Lung (tissue), 12 donors: ENCODE measurements around the gene APOBEC3G. TPM values are rescaled to one million over a fixed set of nuclear protein-coding genes. Genes with fewer than 3 reads are reported as not detected.

Source experiments
- ATAC-seq: fragments of 200-7000 bp; cut with Tn5 transposase; one replicate; pipeline ENCODE4 v1.9.1; 2020; ENCODE audit warnings: moderate number of reproducible peaks; ENCODE audit not compliant: insufficient read depth, low FRiP score
- DNase-seq, 3 donors: peaks; one replicate each; pipeline ENCODE4 v3.0.0-alpha.2; 2013 to 2017
- H3K27ac ChIP-seq, 2 donors: one replicate each; pipeline ENCODE4 v1.5.1; 2013; ENCODE audit warnings: mild to moderate bottlenecking in 2 of 2, moderate library complexity in 2 of 2, control low read depth in 1 of 2, inconsistent platforms in 1 of 2, low read depth in 1 of 2, low read length in 1 of 2
- H3K27me3 ChIP-seq, 3 donors: one replicate each; pipeline ENCODE4 v1.5.1; 2013; ENCODE audit warnings: low read length in 2 of 3; ENCODE audit not compliant: control insufficient read depth in 3 of 3, insufficient read depth in 3 of 3
- H3K36me3 ChIP-seq, 4 donors: one replicate each; pipeline ENCODE4 v1.5.1; 2013; ENCODE audit warnings: low read length in 4 of 4, mild to moderate bottlenecking in 1 of 4, moderate library complexity in 1 of 4; ENCODE audit not compliant: control insufficient read depth in 4 of 4, insufficient read depth in 4 of 4
- H3K4me1 ChIP-seq, 5 donors: one replicate each; pipeline ENCODE4 v1.5.1; 2013; ENCODE audit warnings: low read length in 5 of 5, mild to moderate bottlenecking in 2 of 5, moderate library complexity in 1 of 5; ENCODE audit not compliant: control insufficient read depth in 5 of 5, insufficient read depth in 5 of 5
- H3K4me3 ChIP-seq: one replicate; pipeline ENCODE4 v1.5.1; 2013; ENCODE audit warnings: mild to moderate bottlenecking, control low read depth, moderate library complexity
- H3K9ac ChIP-seq, 2 donors: one replicate each; pipeline ENCODE4 v1.5.1; 2013; ENCODE audit warnings: low read length in 2 of 2, control low read depth in 1 of 2; ENCODE audit not compliant: insufficient read depth in 1 of 2
- H3K9me3 ChIP-seq, 4 donors: one replicate each; pipeline ENCODE4 v1.5.1; 2013; ENCODE audit warnings: low read length in 3 of 4, mild to moderate bottlenecking in 1 of 4, moderate library complexity in 1 of 4; ENCODE audit not compliant: control insufficient read depth in 4 of 4, insufficient read depth in 3 of 4
- CTCF ChIP-seq: IDR thresholded peaks from 2 replicates; pipeline ENCODE4 v1.5.1; 2012; ENCODE audit warnings: mild to moderate bottlenecking; ENCODE audit errors: control extremely low read depth, extremely low read depth
- WGBS, 2 donors: extraction: QIAGEN DNeasy Blood & Tissue Kit; methylation state at CpG; one replicate each; pipeline ENCODE4 v1.1.7; 2013; 5-methylcytosine and 5-hydroxymethylcytosine counted together
- polyA plus RNA-seq, 2 donors: library from polyadenylated mRNA; stranded (reverse); fragments of 200-250 nt; gene quantifications; one replicate each; pipeline ENCODE4 v1.2.1, GENCODE V29; 2013
- total RNA-seq, 2 donors: library from RNA; depleted of rRNA in 1 of 2; stranded (reverse); fragments of >200 nt in 1 of 2; gene quantifications; one replicate each; pipeline ENCODE4 v1.2.1, GENCODE V29; 2014 to 2021
- donor health status: control.
- donor health status: control.
- donor health status: Bipolar disorder and iron deficiency.
- donor health status: healthy.
- donor health status: DM: yes; HTN: yes; CAD: no.

The APOBEC3G gene
- total and polyA plus RNA-seq, 4 donors = 6.5 to 15.5 (median 14.0) TPM

DNA sequence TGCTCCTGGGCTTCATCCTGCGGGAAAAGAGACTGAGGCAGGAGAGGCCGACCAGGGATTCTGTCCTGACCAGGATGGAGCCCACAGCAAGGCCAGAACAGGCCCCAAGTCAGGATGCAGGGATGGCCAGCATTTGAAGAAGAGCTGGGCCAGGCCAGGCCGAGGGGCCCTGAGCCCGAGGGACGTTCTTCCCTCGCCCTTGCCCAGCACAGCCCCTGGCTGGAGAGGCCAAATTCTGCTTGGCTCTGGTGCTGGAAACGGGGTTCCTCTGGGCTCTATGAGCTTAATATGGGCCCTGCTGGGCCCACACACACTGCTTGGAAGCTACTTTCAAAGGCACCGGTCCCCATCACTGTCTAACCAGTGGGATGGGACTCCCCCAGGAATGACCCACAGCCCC lies 7.6 kb downstream of the APOBEC3G start:
- ATAC-seq = no peak
- Histone ChIP-seq H3K9me3 (no peaks in the 10 kb centered on the region), H3K27me3 (no peaks in the 10 kb centered on the region), H3K27ac (no peak overlapping the region), H3K4me3 (no peak overlapping the region), H3K9ac (no peak overlapping the region), H3K4me1 (no peaks in the 10 kb centered on the region), H3K36me3 (peaks cover 0 to 3% (median 1%) of the 10 kb centered on the region in 4 donors)
- WGBS, 2 donors = 93 to 97% methylated on average over 8 of the region's 8 CpGs
- no peak for TF ChIP-seq CTCF
- DNase-seq = no peak

GRCh38 chr22:39087098-39087497 lies 10.0 kb downstream of the APOBEC3G start:
- no peaks in the 10 kb centered on the region for H3K36me3 ChIP-seq
- ATAC-seq = no peak
- 93% methylated on average over 6 of the region's 6 CpGs for WGBS, 2 donors
- H3K4me3 ChIP-seq = no peak overlapping the region
- H3K27me3 ChIP-seq = no peaks in the 10 kb centered on the region
- no peak for TF ChIP-seq CTCF
- H3K9ac ChIP-seq = no peak overlapping the region
- no peaks in the 10 kb centered on the region for H3K4me1 ChIP-seq
- no peak overlapping the region for H3K27ac ChIP-seq
- DNase-seq = no peak
- no peaks in the 10 kb centered on the region for H3K9me3 ChIP-seq

GRCh38 chr22:39087881-39088684 lies 11.0 kb downstream of the APOBEC3G start:
- no peak for TF ChIP-seq CTCF
- WGBS, 2 donors = 59 to 76% methylated on average over 18 of the region's 18 CpGs

GRCh38 chr22:39088685-39089032 lies 11.6 kb downstream of the APOBEC3G start:
- H3K4me3 ChIP-seq = no peak overlapping the region
- TF ChIP-seq CTCF = no peak
- H3K27me3 ChIP-seq = no peaks in the 10 kb centered on the region
- no peak overlapping the region for H3K9ac ChIP-seq
- H3K36me3 ChIP-seq = no peaks in the 10 kb centered on the region
- no peak overlapping the region for H3K27ac ChIP-seq
- no peak for ATAC-seq
- no peaks in the 10 kb centered on the region for H3K4me1 ChIP-seq
- no peaks in the 10 kb centered on the region for H3K9me3 ChIP-seq
- no peak for DNase-seq
- 87 to 96% methylated on average over 5 of the region's 5 CpGs for WGBS, 2 donors

More at GRCh38 chr22:39087881-39088684, 11.0 kb downstream of the APOBEC3G start:
- Histone ChIP-seq H3K9ac (no peak overlapping the region), H3K9me3 (no peaks in the 10 kb centered on the region), H3K4me1 (no peaks in the 10 kb centered on the region), H3K27me3 (no peaks in the 10 kb centered on the region), H3K36me3 (no peaks in the 10 kb centered on the region), H3K27ac (no peak overlapping the region), H3K4me3 (no peak overlapping the region)
- DNase-seq = no peak
- no peak for ATAC-seq
